ENCODE data around the gene ACOXL.

ACOXL gene

DNA sequence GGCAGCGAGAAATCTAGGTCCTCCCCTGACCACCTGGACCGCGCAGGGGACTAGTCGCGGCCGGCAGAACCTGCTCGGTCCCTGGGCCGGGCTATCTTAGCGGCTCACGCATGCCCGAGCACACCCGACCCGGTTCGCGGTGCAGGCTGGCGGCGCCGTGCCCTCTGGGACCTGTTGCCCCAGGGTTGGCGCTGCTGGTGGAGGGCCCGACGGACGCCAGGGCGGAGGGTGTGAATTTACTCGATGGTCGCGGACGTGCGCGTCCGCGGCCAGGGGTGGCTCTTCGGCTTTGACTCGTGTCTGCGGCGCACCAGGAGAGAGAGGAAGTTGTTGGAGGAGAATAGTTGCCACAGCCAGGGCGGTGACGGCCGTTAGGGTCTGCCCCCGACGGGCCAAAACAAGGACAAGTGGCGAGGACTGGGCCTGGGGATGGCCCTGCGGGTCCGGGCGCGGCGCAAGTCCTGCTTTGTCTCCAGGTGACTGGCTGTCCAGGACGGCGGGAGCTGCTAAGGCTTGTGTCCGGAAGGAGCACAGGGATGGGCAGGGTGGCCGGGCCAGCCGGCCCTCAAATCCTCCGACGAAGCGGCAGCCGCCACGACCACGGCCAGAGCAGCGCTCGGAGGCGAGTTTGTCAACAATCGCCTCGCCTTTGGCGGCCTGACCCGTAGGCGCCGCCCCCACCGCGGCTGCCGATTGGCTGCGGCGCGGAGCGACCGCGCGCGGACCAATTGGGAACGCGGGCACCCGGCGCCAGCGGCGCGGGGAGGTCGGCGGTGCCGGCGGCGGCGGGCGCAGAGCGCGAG, 389.7 kb downstream of the ACOXL start:
- H3K4me3 ChIP-seq (ENCODE audit: low read depth, low read length): peak overlapping the region; percentile 78
- TF ChIP-seq, protein P1, sequence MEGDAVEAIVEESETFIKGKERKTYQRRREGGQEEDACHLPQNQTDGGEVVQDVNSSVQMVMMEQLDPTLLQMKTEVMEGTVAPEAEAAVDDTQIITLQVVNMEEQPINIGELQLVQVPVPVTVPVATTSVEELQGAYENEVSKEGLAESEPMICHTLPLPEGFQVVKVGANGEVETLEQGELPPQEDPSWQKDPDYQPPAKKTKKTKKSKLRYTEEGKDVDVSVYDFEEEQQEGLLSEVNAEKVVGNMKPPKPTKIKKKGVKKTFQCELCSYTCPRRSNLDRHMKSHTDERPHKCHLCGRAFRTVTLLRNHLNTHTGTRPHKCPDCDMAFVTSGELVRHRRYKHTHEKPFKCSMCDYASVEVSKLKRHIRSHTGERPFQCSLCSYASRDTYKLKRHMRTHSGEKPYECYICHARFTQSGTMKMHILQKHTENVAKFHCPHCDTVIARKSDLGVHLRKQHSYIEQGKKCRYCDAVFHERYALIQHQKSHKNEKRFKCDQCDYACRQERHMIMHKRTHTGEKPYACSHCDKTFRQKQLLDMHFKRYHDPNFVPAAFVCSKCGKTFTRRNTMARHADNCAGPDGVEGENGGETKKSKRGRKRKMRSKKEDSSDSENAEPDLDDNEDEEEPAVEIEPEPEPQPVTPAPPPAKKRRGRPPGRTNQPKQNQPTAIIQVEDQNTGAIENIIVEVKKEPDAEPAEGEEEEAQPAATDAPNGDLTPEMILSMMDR (IDR thresholded peaks at IDR 0.05; ENCODE audit: low read depth, low read length, missing control alignments): no peak
- DNase-seq (ENCODE audit: low read depth): no peak

DNA sequence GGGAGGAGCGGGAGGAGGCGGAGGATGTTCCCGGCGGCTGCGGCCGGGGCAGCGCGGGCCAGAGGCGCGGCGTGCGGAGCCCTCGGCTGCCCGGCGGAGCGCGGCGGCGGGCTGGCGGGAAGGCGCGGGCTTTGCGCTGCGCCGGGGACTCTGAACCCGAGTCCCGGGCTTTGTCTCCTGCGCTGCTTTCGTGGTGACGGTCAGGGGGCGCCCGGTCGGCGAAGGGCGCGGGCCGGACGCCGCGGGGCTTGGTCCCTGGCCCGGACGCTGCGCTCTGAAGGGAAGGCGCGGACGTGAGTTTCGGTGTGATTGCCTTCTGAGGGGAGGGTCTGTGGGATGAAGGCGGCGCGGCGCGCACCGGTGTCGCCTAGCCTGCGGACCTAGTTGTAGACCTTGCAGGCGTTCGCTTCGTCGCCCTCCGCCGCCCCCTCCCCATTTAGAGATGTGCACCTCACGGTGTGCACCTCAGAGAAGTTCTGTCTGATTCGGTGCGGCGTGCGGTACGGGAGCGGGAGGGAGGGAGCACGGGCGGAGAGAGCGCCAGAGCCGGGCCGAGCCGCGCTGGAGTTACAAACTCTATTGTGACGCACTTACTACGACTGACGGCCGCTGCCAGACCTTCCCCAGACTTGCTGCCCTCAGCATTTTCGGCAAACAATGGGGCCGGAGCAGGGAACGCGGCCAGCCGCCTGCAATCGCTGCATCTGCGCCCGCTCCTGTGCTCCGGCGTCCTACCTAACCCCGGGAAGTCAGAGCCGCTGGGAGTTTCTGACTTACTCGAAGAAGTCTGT, 390.5 kb downstream of the ACOXL start:
- DNase-seq (ENCODE audit: low read depth): no peak
- peak overlapping the region; percentile 78 for H3K4me3 ChIP-seq (ENCODE audit: low read depth, low read length)
- TF ChIP-seq, protein P1 (IDR thresholded peaks at IDR 0.05; ENCODE audit: low read depth, low read length, missing control alignments): no peak

DNA sequence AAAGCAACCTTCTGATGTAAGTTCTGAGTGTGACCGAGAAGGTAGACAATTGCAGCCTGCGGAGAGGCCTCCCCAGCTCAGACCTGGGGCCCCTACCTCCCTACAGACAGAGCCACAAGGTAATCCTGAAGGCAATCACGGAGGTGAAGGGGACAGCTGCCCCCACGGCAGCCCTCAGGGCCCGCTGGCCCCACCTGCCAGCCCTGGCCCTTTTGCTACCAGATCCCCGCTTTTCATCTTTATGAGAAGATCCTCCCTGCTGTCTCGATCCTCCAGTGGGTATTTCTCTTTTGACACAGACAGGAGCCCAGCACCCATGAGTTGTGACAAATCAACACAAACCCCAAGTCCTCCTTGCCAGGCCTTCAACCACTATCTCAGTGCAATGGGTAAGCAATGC, 391.4 kb downstream of the ACOXL start:
- TF ChIP-seq, protein P1 (IDR thresholded peaks at IDR 0.05; ENCODE audit: low read depth, low read length, missing control alignments): no peak
- H3K4me3 ChIP-seq (ENCODE audit: low read depth, low read length): no peak overlapping the region
- no peak for DNase-seq (ENCODE audit: low read depth)

DNA sequence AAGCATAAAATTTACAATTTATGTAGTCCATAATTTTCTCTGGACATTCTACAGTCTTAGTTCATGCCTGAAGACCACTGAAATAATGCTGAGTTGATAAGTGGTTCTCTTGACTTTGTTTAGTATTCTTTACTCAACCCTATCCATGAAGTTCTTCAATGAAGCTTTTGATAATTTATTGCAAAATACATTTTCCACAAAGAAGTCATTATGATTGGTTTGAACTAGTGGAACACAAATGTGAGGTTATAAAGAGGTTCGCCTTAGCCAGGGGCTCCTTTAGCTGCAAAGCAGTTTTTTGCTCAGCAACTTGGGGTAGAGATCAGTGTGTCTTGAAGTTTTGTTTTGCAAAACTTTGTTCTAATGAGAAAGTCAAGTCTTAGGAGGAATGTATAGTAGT, 394.2 kb downstream of the ACOXL start:
- no peak for DNase-seq (ENCODE audit: low read depth)
- TF ChIP-seq, protein P1 (IDR thresholded peaks at IDR 0.05; ENCODE audit: low read depth, low read length, missing control alignments): no peak
- no peak overlapping the region for H3K4me3 ChIP-seq (ENCODE audit: low read depth, low read length)

DNA sequence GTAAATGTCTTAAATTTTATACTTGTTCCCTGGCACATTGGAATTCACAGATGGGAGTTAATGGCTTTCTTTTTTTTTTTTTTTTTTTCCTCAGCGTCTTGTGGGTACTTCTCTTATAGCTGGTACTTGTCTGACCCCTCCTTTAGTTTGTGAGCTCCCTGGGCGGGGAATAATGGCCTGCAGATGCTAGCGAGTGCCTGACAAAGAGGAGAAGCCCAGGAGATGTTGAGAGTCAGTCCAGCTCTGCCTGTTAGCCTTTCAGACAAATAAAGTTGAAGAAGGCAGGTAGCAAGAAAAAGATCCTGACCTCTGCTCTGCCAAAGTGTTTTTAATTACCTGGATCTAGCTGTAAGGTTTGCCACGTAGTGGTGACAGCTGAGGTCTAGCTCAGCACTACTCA, 395.0 kb downstream of the ACOXL start:
- DNase-seq (ENCODE audit: low read depth): no peak
- TF ChIP-seq, protein P1 (IDR thresholded peaks at IDR 0.05; ENCODE audit: low read depth, low read length, missing control alignments): no peak
- no peak overlapping the region for H3K4me3 ChIP-seq (ENCODE audit: low read depth, low read length)

DNA sequence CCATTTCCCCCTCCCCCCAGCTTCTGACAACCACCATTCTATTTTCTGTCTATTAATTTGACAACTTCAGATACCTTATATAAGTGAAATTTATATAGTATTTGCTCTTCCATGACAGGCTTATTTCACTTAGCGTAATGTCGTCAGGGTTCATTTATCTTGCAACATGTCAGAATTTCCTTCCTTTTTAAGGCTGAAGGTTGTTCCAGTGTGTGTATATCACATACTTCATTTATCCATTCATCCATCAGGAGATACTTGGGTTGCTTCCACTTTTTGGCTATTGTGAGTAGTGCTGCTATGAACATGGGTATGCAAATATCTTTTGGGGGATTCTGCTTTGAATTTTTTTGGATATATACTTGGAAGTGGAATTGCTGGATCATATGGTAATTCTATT, 395.7 kb downstream of the ACOXL start:
- TF ChIP-seq, protein P1 (IDR thresholded peaks at IDR 0.05; ENCODE audit: low read depth, low read length, missing control alignments): no peak
- no peak for DNase-seq (ENCODE audit: low read depth)

More for the DNA sequence above, 395.7 kb downstream of the ACOXL start:
- H3K4me3 ChIP-seq (ENCODE audit: low read depth, low read length): no peak overlapping the region
